Breast epithelium (tissue), 3 donors: ENCODE measurements around the gene MEF2D.
A peak's percentile ranks its signal among the peaks of the same experiment; 100 is the strongest.

Experiments
- POLR2A ChIP-seq: fragments of 450-650 bp; IDR thresholded peaks from one replicate; pipeline ENCODE4 v1.6.1; 2016; ENCODE audit warnings: antibody characterized with exemption, mild to moderate bottlenecking, moderate library complexity
- TF ChIP-seq, protein P1 (sequence below), 3 donors: fragments of 450-650 bp; IDR thresholded peaks; one replicate each; pipeline ENCODE4 v1.5.1; 2016 to 2017; ENCODE audit warnings: antibody characterized with exemption in 3 of 3, mild to moderate bottlenecking in 3 of 3, moderate library complexity in 3 of 3

GRCh38 chr1:156480411-156481192, 20.0 kb downstream of the MEF2D start:
- TF ChIP-seq, protein P1, sequence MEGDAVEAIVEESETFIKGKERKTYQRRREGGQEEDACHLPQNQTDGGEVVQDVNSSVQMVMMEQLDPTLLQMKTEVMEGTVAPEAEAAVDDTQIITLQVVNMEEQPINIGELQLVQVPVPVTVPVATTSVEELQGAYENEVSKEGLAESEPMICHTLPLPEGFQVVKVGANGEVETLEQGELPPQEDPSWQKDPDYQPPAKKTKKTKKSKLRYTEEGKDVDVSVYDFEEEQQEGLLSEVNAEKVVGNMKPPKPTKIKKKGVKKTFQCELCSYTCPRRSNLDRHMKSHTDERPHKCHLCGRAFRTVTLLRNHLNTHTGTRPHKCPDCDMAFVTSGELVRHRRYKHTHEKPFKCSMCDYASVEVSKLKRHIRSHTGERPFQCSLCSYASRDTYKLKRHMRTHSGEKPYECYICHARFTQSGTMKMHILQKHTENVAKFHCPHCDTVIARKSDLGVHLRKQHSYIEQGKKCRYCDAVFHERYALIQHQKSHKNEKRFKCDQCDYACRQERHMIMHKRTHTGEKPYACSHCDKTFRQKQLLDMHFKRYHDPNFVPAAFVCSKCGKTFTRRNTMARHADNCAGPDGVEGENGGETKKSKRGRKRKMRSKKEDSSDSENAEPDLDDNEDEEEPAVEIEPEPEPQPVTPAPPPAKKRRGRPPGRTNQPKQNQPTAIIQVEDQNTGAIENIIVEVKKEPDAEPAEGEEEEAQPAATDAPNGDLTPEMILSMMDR (IDR thresholded peaks at IDR 0.05), result peak in 2 of 3 donors; percentile 22 to 37
- TF ChIP-seq POLR2A, result no peak
